ENCODE data around the gene RNF215. TPM values are rescaled to one million over a fixed set of nuclear protein-coding genes. Genes with fewer than 3 reads are reported as not detected.

The RNF215 gene
- polyA plus RNA-seq, 1 experiment, result 11.4 TPM

GRCh38 chr22:30429887-30430286 lies 42.7 kb upstream of the RNF215 start:
- Histone ChIP-seq H3K9me3 (ENCODE audit: control insufficient read depth, insufficient read depth, low read length) (peaks cover 4% of the 10 kb centered on the region; the same call in 1 of the 2 replicates), H3K4me3 (ENCODE audit: low read depth, low read length) (no peak overlapping the region), H3K27ac (ENCODE audit: low read depth, low read length) (no peak overlapping the region), H3K27me3 (ENCODE audit: control insufficient read depth, insufficient read depth, low read length) (no peaks in the 10 kb centered on the region)
- no peak for TF ChIP-seq CTCF (IDR thresholded peaks at IDR 0.05; ENCODE audit: low read depth, low read length)
- CTCF ChIA-PET, result no interaction called here
- DNase-seq (ENCODE audit: low read depth, low spot score), result no peak
- POLR2A ChIA-PET, result no interaction called here

- no peak for TF ChIP-seq CTCF (IDR thresholded peaks at IDR 0.05; ENCODE audit: low read depth, low read length)
- ChIA-PET CTCF (interaction anchor here (1.2 to 1.3 kb wide), 2 partner anchors 9 to 26 kb away, joined by 3 read pairs; no protein-coding TSS in a partner anchor), POLR2A (no interaction called here)
- Histone ChIP-seq H3K9me3 (ENCODE audit: control insufficient read depth, insufficient read depth, low read length) (peaks cover 4% of the 10 kb centered on the region; the same call in 1 of the 2 replicates), H3K27me3 (ENCODE audit: control insufficient read depth, insufficient read depth, low read length) (no peaks in the 10 kb centered on the region), H3K27ac (ENCODE audit: low read depth, low read length) (no peak overlapping the region), H3K4me3 (ENCODE audit: low read depth, low read length) (no peak overlapping the region)
- DNase-seq (ENCODE audit: low read depth, low spot score), result no peak
Measured at GRCh38 chr22:30427871-30428270, 40.7 kb upstream of the RNF215 start.

- no peak for DNase-seq (ENCODE audit: low read depth, low spot score)
- Histone ChIP-seq H3K27me3 (ENCODE audit: control insufficient read depth, insufficient read depth, low read length) (no peaks in the 10 kb centered on the region), H3K9me3 (ENCODE audit: control insufficient read depth, insufficient read depth, low read length) (peaks cover 4% of the 10 kb centered on the region; the same call in 1 of the 2 replicates), H3K27ac (ENCODE audit: low read depth, low read length) (no peak overlapping the region), H3K4me3 (ENCODE audit: low read depth, low read length) (peak overlapping the region; percentile 69)
- ChIA-PET POLR2A (no interaction called here), CTCF (interaction anchor here (0.5 to 1.1 kb wide), 6 partner anchors 9 to 152 kb away, joined by 3 to 4 read pairs (median 3); no protein-coding TSS in a partner anchor)
- TF ChIP-seq CTCF (IDR thresholded peaks at IDR 0.05; ENCODE audit: low read depth, low read length), result peak; percentile 69
Measured at GRCh38 chr22:30426388-30427353, 39.5 kb upstream of the RNF215 start.

GRCh38 chr22:30425616-30426387 lies 38.6 kb upstream of the RNF215 start, which contains the start of gene MTFP1:
TSS of gene MTFP1 (plus strand) at chr22:30425768. CDS start at chr22:30425880, 112 bp downstream.
- H3K27ac ChIP-seq (ENCODE audit: low read depth, low read length), result peak within 1 kb of the TSS; percentile 99
- peaks cover 4% of the 10 kb centered on the region; the same call in 1 of the 2 replicates for H3K9me3 ChIP-seq (ENCODE audit: control insufficient read depth, insufficient read depth, low read length)
- peak within 1 kb of the TSS; percentile 69 for H3K4me3 ChIP-seq (ENCODE audit: low read depth, low read length)
- TF ChIP-seq CTCF (IDR thresholded peaks at IDR 0.05; ENCODE audit: low read depth, low read length), result peak; percentile 19; the same call in 1 of the 2 replicates
- no peak for DNase-seq (ENCODE audit: low read depth, low spot score)
- CTCF ChIA-PET, result interaction anchor here (0.9 to 1.8 kb wide), 5 partner anchors 10 to 209 kb away, joined by 3 to 6 read pairs (median 3); no protein-coding TSS in a partner anchor
- POLR2A ChIA-PET, result interaction anchor here (0.6 to 0.8 kb wide), 3 partner anchors 11 to 677 kb away, joined by 3 to 6 read pairs (median 5); no protein-coding TSS in a partner anchor
- H3K27me3 ChIP-seq (ENCODE audit: control insufficient read depth, insufficient read depth, low read length), result no peaks in the 10 kb centered on the region

Data from AG04450 (cell line).